T-cell (primary cell): ENCODE measurements around the gene CELF5. TPM values are rescaled to one million over a fixed set of nuclear protein-coding genes. Genes with fewer than 3 reads are reported as not detected.

Experiments used
- ATAC-seq, 4 experiments: fragments of 200-7000 bp in 3 of 4; fragments of 150-1000 bp in 1 of 4; cut with Tn5 transposase; replicated peaks in 1 of 4; 1 replicate in 3 of 4; 2 replicates in 1 of 4; pipeline ENCODE4 v1.10.0; 2021; ENCODE audit warnings: moderate library complexity in 3 of 4, mild to moderate bottlenecking in 2 of 4, moderate number of reproducible peaks in 1 of 4
- CTCF ChIA-PET, 2 donors: fragments of 300-600 bp; sonication (Branson Sonifier 250); formaldehyde crosslinking; loops; one replicate each; lab custom pipeline; 2022; ENCODE audit warnings: antibody characterized with exemption in 2 of 2; lab: Charles Lee
- POLR2A ChIA-PET, 2 donors: fragments of 300-600 bp; sonication (Branson Sonifier 250); formaldehyde crosslinking; loops; one replicate each; lab custom pipeline; 2022; ENCODE audit warnings: antibody characterized with exemption in 2 of 2; lab: Charles Lee
- DNase-seq, 35 experiments: peaks; one replicate each; pipeline versions ENCODE4 v3.0.0 to v3.0.0-alpha.2; 2013 to 2023
- H3K27ac ChIP-seq: one replicate; pipeline ENCODE4 v1.5.1; 2013; ENCODE audit warnings: low read length
- H3K27me3 ChIP-seq, 2 experiments: replicated peaks in 1 of 2; 1 replicate in 1 of 2; 2 replicates in 1 of 2; pipeline versions ENCODE4 v1.6.1 to v1.7.0; 2013; ENCODE audit warnings: low read length in 1 of 2, mixed read lengths in 1 of 2; ENCODE audit not compliant: control insufficient read depth in 2 of 2, insufficient read depth in 2 of 2; ENCODE audit errors: extremely low read depth in 1 of 2
- H3K36me3 ChIP-seq, 2 donors: 1 replicate in 1 of 2; 2 replicates in 1 of 2; pipeline versions ENCODE4 v1.6.1 to v1.7.0; 2013; ENCODE audit warnings: low read length in 1 of 2; ENCODE audit not compliant: control insufficient read depth in 2 of 2, insufficient read depth in 1 of 2; ENCODE audit errors: extremely low read depth in 1 of 2
- H3K4me1 ChIP-seq, 2 experiments: 1 replicate in 1 of 2; 2 replicates in 1 of 2; pipeline versions ENCODE4 v1.6.1 to v1.7.0; 2013; ENCODE audit warnings: low read length in 2 of 2, mixed read lengths in 1 of 2; ENCODE audit not compliant: insufficient read depth in 2 of 2, control insufficient read depth in 1 of 2; ENCODE audit errors: extremely low read depth in 1 of 2
- H3K4me3 ChIP-seq, 2 donors: 1 replicate in 1 of 2; 2 replicates in 1 of 2; pipeline versions ENCODE4 v1.5.1 to v1.7.0; 2013; ENCODE audit warnings: mild to moderate bottlenecking in 2 of 2, low read length in 1 of 2, moderate library complexity in 1 of 2; ENCODE audit not compliant: control insufficient read depth in 1 of 2; ENCODE audit errors: extremely low read depth in 1 of 2
- H3K9me3 ChIP-seq: 2 replicates; pipeline ENCODE4 v1.7.0; 2013
- H3K27ac Mint-ChIP-seq, 2 donors: one replicate each; pipeline ENCODE4 v1.8.0; 2020 to 2021; ENCODE audit warnings: mild to moderate bottlenecking in 2 of 2, mixed read lengths in 2 of 2
- H3K27me3 Mint-ChIP-seq, 2 donors: one replicate each; pipeline ENCODE4 v1.8.0; 2021 to 2022; ENCODE audit warnings: mixed read lengths in 2 of 2
- H3K36me3 Mint-ChIP-seq: one replicate; pipeline ENCODE4 v1.8.0; 2021; ENCODE audit warnings: mixed read lengths
- H3K4me1 Mint-ChIP-seq, 3 donors: one replicate each; pipeline ENCODE4 v1.8.0; 2020 to 2022; ENCODE audit warnings: mixed read lengths in 3 of 3, mild to moderate bottlenecking in 1 of 3
- H3K4me3 Mint-ChIP-seq, 3 donors: one replicate each; pipeline ENCODE4 v1.8.0; 2020 to 2022; ENCODE audit warnings: mild to moderate bottlenecking in 3 of 3, mixed read lengths in 3 of 3, moderate library complexity in 3 of 3
- H3K9me3 Mint-ChIP-seq, 3 donors: one replicate each; pipeline ENCODE4 v1.8.0; 2020 to 2022; ENCODE audit warnings: mixed read lengths in 3 of 3
- WGBS: methylation state at CpG from one replicate; pipeline ENCODE4 v1.1.5; 2013; ENCODE audit warnings: missing lambda C conversion rate; ENCODE audit not compliant: insufficient coverage; 5-methylcytosine and 5-hydroxymethylcytosine counted together
- total RNA-seq, 35 experiments: library from RNA in 6 of 35; stranded (reverse) in 6 of 35; fragments of 120-200 nt in 1 of 35; gene quantifications; one replicate each; pipeline versions ENCODE4 v1.2.1 to v1.2.4 and lab custom pipeline; 2013 to 2026

CELF5 gene
- total RNA-seq, 5 donors from 2014 or later (not counting 1 experiment from before 2014, with no cell fraction given), result 0.23 to 1.9 (median 0.39) TPM; not detected in 1

DNA sequence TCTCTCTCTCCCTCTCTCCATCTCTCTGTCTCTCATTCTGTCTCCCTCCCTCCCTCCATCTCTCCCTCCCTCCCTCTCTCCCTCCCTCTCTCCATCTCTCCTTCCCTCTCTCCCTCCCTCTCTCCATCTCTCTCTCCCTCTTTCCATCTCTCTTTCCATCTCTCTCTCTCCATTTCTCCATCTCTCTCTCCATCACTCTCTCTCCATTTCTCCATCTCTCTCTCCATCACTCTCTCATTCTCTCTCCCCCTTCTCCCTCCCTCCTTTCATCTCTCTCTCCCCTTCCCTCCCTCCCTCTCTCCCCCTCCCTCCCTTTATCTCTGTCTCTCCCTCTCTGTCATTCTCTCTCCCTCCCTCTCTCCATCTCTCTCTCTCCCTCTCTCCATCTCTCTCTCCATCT is 86.2 kb downstream of the CELF5 start:
- POLR2A ChIA-PET, result no interaction called here
- ATAC-seq, result no peak

DNA sequence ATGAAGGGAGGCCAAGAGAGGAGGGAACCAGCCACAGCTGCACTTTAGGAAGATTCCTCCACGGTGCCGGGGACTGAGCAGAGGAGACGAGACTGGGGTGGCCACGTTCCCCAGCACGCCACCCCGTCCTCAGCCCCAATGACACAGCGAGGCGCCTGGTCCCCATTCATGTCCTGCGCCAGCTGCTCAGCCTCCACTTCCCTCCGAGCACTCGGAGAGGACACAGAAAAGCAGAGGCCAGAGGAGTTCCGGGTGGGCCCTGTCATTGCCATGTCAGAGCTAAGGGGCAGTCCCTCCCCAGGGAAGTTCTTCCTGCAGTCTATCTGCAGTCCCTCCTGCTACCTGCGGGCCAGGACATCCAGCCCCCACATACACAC is 88.7 kb downstream of the CELF5 start:
- ChIA-PET CTCF (no interaction called here), POLR2A (no interaction called here)
- H3K9me3 Mint-ChIP-seq, result no peaks in the 10 kb centered on the region
- no peaks in the 10 kb centered on the region for H3K4me1 Mint-ChIP-seq
- H3K4me1 ChIP-seq, result no peaks in the 10 kb centered on the region
- DNase-seq (no peak), ATAC-seq (no peak)
- no peak overlapping the region for H3K27ac Mint-ChIP-seq
- H3K4me3 ChIP-seq, result no peak overlapping the region
- peaks cover 38 to 50% of the 10 kb centered on the region in 2 donors for H3K27me3 Mint-ChIP-seq
- H3K4me3 Mint-ChIP-seq, result no peak overlapping the region
- H3K9me3 ChIP-seq, result no peaks in the 10 kb centered on the region
- H3K27me3 ChIP-seq, result peaks cover 0 to 70% of the 10 kb centered on the region in 2 experiments
- no peaks in the 10 kb centered on the region for H3K36me3 ChIP-seq
- WGBS, result 78% methylated on average over 13 of the region's 13 CpGs
- no peaks in the 10 kb centered on the region for H3K36me3 Mint-ChIP-seq
- no peak overlapping the region for H3K27ac ChIP-seq

More for the DNA sequence above, 86.2 kb downstream of the CELF5 start:
- H3K36me3 Mint-ChIP-seq, result no peaks in the 10 kb centered on the region
- Histone ChIP-seq H3K27me3 (peaks cover 2 to 64% of the 10 kb centered on the region in 2 experiments), H3K27ac (no peak overlapping the region), H3K4me1 (no peaks in the 10 kb centered on the region), H3K36me3 (no peaks in the 10 kb centered on the region), H3K9me3 (no peaks in the 10 kb centered on the region), H3K4me3 (no peak overlapping the region)
- DNase-seq, result no peak
- H3K9me3 Mint-ChIP-seq, result no peaks in the 10 kb centered on the region
- H3K27ac Mint-ChIP-seq, result no peak overlapping the region
- CTCF ChIA-PET, result no interaction called here
- peaks cover 38 to 44% of the 10 kb centered on the region in 2 donors for H3K27me3 Mint-ChIP-seq
- H3K4me1 Mint-ChIP-seq, result no peaks in the 10 kb centered on the region
- no peak overlapping the region for H3K4me3 Mint-ChIP-seq

DNA sequence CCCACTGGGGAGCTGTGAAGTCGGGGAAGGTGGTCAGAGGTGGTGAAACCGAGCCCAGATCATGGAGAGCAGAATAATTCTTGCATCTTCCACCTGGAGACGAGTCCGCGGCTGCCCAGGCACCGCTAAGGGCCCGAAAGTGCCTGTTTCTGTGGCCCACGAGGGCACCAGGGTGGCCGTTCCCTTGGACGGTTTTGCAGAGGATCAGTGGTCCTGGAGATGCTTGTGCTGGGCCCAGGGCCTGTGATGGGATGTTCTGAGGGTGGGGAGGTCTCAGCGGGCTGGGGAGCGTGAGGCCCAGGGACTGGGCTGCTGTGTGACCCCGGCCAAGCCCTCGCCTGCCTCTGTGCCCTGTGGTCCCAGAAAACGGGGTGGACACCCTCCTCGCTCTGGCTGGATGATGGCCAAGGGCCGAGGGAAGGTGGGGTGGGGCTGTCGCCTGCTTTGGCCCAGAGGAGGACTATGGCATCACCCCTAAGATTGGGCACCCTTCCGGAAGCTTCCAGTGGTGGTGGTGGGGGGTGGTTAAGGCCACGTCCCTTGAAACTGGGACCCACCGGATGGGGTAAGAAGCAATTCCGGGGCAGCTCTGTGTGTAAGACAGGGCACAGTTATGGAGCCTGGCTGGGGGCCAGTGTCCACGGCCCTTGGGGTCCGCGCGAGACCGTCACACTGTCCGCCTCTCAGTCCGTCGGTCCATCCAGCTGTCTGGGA is 90.7 kb downstream of the CELF5 start:
- POLR2A ChIA-PET, result no interaction called here
- CTCF ChIA-PET, result no interaction called here
- Histone ChIP-seq H3K4me3 (no peak overlapping the region), H3K9me3 (no peaks in the 10 kb centered on the region), H3K4me1 (no peaks in the 10 kb centered on the region), H3K36me3 (no peaks in the 10 kb centered on the region), H3K27me3 (peaks cover 0 to 74% of the 10 kb centered on the region in 2 experiments), H3K27ac (no peak overlapping the region)
- no peak for ATAC-seq
- DNase-seq, result no peak
- Mint-ChIP-seq H3K4me1 (no peaks in the 10 kb centered on the region), H3K9me3 (no peaks in the 10 kb centered on the region), H3K27ac (no peak overlapping the region), H3K36me3 (no peaks in the 10 kb centered on the region), H3K27me3 (peaks cover 30 to 51% of the 10 kb centered on the region in 2 donors), H3K4me3 (no peak overlapping the region)
- WGBS, result 76% methylated on average over 28 of the region's 30 CpGs

DNA sequence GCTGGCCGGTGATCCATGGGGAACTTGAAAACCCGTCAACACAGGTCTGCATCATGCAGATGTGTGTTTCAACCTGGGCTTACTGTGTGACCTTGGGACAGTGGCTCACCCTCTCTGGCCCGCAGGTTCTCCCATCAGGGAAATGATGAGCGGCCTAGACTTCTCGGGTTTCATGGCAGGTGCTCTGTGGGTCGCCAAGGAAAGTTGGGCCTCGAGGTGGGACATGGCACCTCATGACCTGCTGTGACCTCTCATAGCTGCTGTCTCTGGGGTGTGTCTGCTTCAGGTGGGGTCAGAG is 91.2 kb downstream of the CELF5 start:
- H3K27me3 Mint-ChIP-seq, result peaks cover 25 to 47% of the 10 kb centered on the region in 2 donors
- Histone ChIP-seq H3K9me3 (no peaks in the 10 kb centered on the region), H3K4me1 (no peaks in the 10 kb centered on the region), H3K27ac (no peak overlapping the region), H3K36me3 (no peaks in the 10 kb centered on the region), H3K27me3 (peaks cover 0 to 76% of the 10 kb centered on the region in 2 experiments), H3K4me3 (no peak overlapping the region)
- ATAC-seq (no peak), DNase-seq (no peak)
- no peaks in the 10 kb centered on the region for H3K4me1 Mint-ChIP-seq
- WGBS, result 89% methylated on average over 7 of the region's 7 CpGs
- CTCF ChIA-PET, result no interaction called here
- POLR2A ChIA-PET, result no interaction called here
- no peaks in the 10 kb centered on the region for H3K36me3 Mint-ChIP-seq
- H3K9me3 Mint-ChIP-seq, result no peaks in the 10 kb centered on the region
- no peak overlapping the region for H3K27ac Mint-ChIP-seq
- H3K4me3 Mint-ChIP-seq, result no peak overlapping the region

DNA sequence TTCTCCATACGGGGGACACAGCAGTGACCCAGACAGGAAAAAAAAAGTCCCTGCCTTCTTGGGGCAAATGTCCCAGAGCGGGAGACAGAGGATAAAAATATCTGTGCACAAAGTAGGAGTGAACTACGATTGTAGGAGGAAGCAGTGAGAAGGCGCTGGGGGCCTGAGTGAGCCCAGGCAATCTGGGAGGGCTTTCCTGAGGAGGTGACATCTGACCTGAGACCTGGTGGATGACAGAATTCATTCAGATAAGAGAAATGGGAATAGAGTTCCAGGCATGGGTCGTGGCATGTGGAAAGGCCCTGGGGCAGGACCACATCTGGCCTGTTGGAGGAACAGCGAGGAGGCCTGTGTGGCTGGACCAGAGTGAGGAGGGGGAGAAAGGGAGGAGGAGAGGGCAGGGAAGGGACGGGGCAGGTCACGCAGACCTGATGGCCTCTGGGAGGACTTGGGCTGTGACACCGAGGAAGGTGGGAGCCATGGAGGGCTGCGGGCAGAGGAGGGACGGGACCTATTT is 91.7 kb downstream of the CELF5 start:
- Histone ChIP-seq H3K9me3 (no peaks in the 10 kb centered on the region), H3K27ac (no peak overlapping the region), H3K36me3 (no peaks in the 10 kb centered on the region), H3K4me3 (no peak overlapping the region), H3K4me1 (no peaks in the 10 kb centered on the region), H3K27me3 (peaks cover 0 to 80% of the 10 kb centered on the region in 2 experiments)
- no peak for DNase-seq
- Mint-ChIP-seq H3K27me3 (peaks cover 27 to 49% of the 10 kb centered on the region in 2 donors), H3K27ac (no peak overlapping the region), H3K36me3 (no peaks in the 10 kb centered on the region), H3K4me1 (no peaks in the 10 kb centered on the region), H3K4me3 (no peak overlapping the region), H3K9me3 (no peaks in the 10 kb centered on the region)
- ATAC-seq, result no peak
- ChIA-PET POLR2A (no interaction called here), CTCF (no interaction called here)
- WGBS, result 80% methylated on average over 10 of the region's 11 CpGs

DNA sequence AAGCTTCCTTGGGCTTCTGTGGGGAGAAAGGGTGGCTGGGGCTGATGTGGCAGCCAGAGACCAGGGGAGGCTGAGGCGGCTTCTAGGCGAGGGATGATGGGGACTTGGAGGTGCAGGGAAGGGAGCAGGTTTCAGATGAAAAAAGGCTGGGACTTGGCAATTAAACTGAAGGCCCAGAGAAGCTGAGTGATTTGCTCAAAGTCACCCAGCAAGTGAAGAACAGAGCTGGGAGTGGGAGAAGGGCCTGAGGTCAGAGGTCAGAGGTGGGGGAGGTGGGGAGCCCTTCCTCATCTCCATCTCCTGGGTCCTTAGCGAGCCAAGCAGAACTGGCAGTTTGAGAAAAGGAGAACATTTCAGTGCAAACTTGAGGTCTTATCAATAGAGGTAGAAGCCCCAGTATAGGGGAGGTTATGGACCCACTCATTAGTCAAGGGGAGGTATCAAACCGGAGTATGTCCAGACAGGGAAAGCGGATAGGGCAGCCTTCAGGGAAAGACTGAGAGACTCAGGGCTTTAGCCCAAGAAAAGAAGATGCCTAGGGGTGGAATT is 92.3 kb downstream of the CELF5 start:
- Mint-ChIP-seq H3K9me3 (no peaks in the 10 kb centered on the region), H3K4me3 (no peak overlapping the region), H3K36me3 (no peaks in the 10 kb centered on the region), H3K4me1 (no peaks in the 10 kb centered on the region), H3K27me3 (peaks cover 25 to 44% of the 10 kb centered on the region in 2 donors), H3K27ac (no peak overlapping the region)
- ChIA-PET CTCF (no interaction called here), POLR2A (no interaction called here)
- H3K4me1 ChIP-seq, result no peaks in the 10 kb centered on the region
- H3K4me3 ChIP-seq, result no peak overlapping the region
- no peaks in the 10 kb centered on the region for H3K9me3 ChIP-seq
- 77% methylated on average over 4 of the region's 5 CpGs for WGBS
- no peak overlapping the region for H3K27ac ChIP-seq
- ATAC-seq, result no peak
- DNase-seq, result no peak
- no peaks in the 10 kb centered on the region for H3K36me3 ChIP-seq
- peaks cover 0 to 80% of the 10 kb centered on the region in 2 experiments for H3K27me3 ChIP-seq
